Measurements from ENCODE around the gene SMYD3. TPM values are rescaled to one million over a fixed set of nuclear protein-coding genes. Genes with fewer than 3 reads are reported as not detected.

Gene SMYD3
- total RNA-seq, 4 donors from 2014 or later, result 8.4 to 25.7 (median 14.4) TPM

DNA sequence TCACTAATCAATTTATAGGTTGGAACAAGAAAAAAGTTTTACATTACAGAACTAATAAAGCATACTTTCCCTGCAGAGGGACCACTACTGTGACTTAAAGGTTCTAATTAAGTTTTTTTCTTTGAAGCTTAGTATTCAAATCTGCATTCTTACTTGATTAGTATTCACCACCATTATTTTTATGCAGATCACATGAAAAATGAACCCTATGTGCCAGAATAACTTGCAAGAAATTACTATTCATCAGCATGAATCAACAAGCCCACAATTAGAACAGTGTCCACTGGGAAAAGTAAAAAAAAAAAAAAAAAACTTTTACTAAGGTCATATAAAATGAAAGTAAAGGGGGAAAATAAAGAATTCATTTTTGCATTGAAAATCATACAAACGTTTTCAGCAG lies 90.8 kb downstream of the SMYD3 start:
- TF ChIP-seq POLR2A (IDR thresholded peaks at IDR 0.05) (no peak), CTCF (IDR thresholded peaks at IDR 0.05) (no peak)
- no peak for DNase-seq (ENCODE audit: low spot score in 2 of 2)
- 65 to 75% methylated on average over 1 of the region's 1 CpG for WGBS, 2 donors
- H3K4me3 ChIP-seq (ENCODE audit: low read depth, poor library complexity, severe bottlenecking), result no peak overlapping the region
- intact Hi-C loops (cut with DNase I; ENCODE audit: low total_unique reads), result no loop called here

- TF ChIP-seq CTCF (IDR thresholded peaks at IDR 0.05) (no peak), POLR2A (IDR thresholded peaks at IDR 0.05) (no peak)
- intact Hi-C loops (cut with DNase I; ENCODE audit: low total_unique reads), result no loop called here
- no peak overlapping the region for H3K4me3 ChIP-seq (ENCODE audit: low read depth, poor library complexity, severe bottlenecking)
- 87 to 91% methylated on average over 2 of the region's 2 CpGs for WGBS, 2 donors
- DNase-seq (ENCODE audit: low spot score in 2 of 2), result no peak
Measured at GRCh38 chr1:246415028-246415427, 92.1 kb downstream of the SMYD3 start.

DNA sequence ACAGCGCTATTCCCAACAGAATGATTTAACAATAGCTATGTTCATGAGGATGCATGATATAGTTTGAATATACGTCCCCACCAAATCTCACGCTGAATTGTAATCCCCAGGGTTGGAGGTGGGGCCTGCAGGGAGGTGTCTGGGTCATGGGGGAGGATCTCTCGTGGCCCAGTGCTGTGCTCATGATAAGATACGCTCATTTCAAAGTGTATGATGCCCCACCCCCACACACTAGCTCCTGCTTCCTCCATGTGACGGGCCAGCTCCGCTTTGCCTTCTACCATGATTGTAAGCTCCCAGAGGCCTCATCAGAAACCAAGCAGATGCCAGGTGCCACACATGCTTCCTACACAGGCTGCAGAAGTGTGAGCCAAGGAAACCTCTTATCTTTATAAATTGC lies 93.6 kb downstream of the SMYD3 start:
- H3K4me3 ChIP-seq (ENCODE audit: low read depth, poor library complexity, severe bottlenecking), result no peak overlapping the region
- 90 to 96% methylated on average over 7 of the region's 7 CpGs for WGBS, 2 donors
- no peak for DNase-seq (ENCODE audit: low spot score in 2 of 2)
- intact Hi-C loops (cut with DNase I; ENCODE audit: low total_unique reads), result no loop called here
- TF ChIP-seq POLR2A (IDR thresholded peaks at IDR 0.05), result no peak
- TF ChIP-seq CTCF (IDR thresholded peaks at IDR 0.05), result no peak

- TF ChIP-seq POLR2A (IDR thresholded peaks at IDR 0.05), result no peak
- TF ChIP-seq CTCF (IDR thresholded peaks at IDR 0.05), result no peak
- no peak for DNase-seq (ENCODE audit: low spot score in 2 of 2)
- intact Hi-C loops (cut with DNase I; ENCODE audit: low total_unique reads), result no loop called here
- no peak overlapping the region for H3K4me3 ChIP-seq (ENCODE audit: low read depth, poor library complexity, severe bottlenecking)
- 74 to 77% methylated on average over 7 of the region's 7 CpGs for WGBS, 2 donors
Measured at GRCh38 chr1:246404078-246404477, 103.0 kb downstream of the SMYD3 start.

DNA sequence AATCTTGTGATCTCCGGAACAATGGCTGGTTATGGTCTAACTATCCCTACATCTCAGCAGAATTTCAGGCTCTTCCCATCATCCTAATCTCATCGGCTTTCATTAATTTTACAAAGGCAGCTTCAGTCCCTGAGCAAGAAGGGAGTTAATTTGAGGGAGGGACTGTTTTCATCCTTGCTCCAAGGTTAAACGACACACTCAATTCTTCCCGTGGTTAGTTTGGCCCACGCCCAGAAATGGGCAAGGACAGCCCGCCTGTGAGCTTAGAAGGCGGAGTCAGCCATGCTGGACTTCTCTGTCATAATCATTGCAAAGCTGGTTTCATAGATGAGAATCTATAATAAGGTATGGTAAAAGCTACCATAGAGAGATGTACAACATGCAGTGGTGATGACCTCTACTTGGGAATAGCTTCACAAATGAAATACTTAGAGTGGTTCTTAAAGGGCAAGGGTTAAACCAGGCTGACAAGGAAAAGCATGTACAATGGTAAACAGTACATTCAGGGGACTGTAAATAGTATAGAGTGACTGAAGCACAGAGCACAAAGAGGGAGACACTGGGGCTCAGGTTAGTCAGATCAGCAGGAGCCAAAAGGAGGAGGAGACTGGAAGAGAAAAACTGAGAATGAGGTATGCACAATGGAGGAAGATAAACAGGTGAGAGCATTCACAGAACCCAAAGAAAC lies 108.8 kb downstream of the SMYD3 start:
- WGBS, 2 donors, result 72 to 78% methylated on average over 7 of the region's 7 CpGs
- no peak for DNase-seq (ENCODE audit: low spot score in 2 of 2)
- no peak overlapping the region for H3K4me3 ChIP-seq (ENCODE audit: low read depth, poor library complexity, severe bottlenecking)
- intact Hi-C loops (cut with DNase I; ENCODE audit: low total_unique reads), result no loop called here
- TF ChIP-seq POLR2A (IDR thresholded peaks at IDR 0.05) (no peak), CTCF (IDR thresholded peaks at IDR 0.05) (no peak)

DNA sequence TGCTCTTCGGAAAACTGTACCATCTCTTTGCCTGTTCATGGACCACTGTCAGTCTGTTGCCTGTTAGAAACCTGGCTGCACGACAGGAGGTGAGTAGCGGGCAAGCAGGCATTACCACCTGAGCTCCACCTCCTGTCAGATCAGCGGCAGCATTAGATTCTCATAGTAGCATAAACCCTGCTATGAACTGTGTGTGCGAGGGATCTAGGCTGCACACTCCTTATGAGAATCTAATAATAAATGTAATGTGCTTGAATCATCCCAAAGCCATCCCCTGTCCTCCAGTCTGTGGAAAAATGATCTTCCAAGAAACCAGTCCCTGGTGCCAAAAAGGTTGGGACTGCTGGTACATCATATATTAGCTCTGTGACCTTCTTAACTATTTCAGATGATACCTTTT lies 110.0 kb downstream of the SMYD3 start:
- no peak for DNase-seq (ENCODE audit: low spot score in 2 of 2)
- no peak overlapping the region for H3K4me3 ChIP-seq (ENCODE audit: low read depth, poor library complexity, severe bottlenecking)
- 97 to 98% methylated on average over 5 of the region's 5 CpGs for WGBS, 2 donors
- intact Hi-C loops (cut with DNase I; ENCODE audit: low total_unique reads), result no loop called here
- TF ChIP-seq CTCF (IDR thresholded peaks at IDR 0.05) (no peak), POLR2A (IDR thresholded peaks at IDR 0.05) (no peak)
